Stimulated activated CD4-positive, alpha-beta T cell treated with anti-CD3 and anti-CD28 coated beads, Interleukin-2, amount 100 ng/mL, for 24 hours (primary cell): ENCODE results near the gene PES1.
"Not testable (repeated sequence)": the region's sequence is repeated elsewhere in the genome, so short reads cannot be mapped to it uniquely, and the experiment has no call there.

Experiments used
- DNase-seq, 2 donors: peaks; one replicate each; pipeline ENCODE4 v3.0.0-alpha.2; 2020

The PES1 gene

DNA sequence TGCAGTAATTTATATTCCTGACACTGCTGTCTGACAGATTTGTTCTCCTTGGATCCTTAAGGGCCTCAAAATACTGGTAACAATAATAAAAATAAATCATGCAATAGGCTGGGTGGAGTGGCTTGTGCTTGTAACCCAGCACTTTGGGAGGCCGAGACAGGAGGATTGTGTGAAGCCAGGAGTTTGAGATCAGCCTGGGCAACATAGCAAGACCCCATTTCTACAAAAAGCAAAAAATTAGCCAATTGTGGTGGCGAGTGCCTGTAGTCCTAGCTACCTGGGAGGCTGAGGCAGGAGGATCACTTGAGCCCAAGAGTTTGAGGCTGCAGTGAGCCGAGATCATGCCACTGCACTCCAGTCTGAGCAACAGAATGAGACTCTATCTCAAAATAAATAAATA is 39.9 kb downstream of the PES1 start:
- DNase-seq = not testable (repeated sequence)

DNA sequence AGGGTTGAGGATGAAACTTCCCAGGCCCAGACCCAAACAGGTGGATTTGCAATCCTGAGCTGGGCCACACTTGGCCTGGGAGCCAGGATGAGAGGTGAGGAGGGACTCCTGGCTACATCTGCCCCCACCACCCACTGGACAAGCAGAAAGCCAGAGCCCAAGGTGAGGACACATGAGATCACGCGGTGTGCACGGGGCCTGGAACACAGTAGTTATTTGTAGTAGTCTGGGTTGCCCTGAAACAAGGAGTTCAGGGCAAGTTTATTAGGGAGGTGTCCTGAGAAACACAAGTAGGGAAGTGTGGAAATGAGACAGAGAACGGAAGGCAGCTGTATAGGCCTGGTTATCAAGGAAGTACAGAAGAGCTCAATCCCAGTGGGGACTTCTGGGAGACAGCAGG is 44.5 kb downstream of the PES1 start:
- no peak for DNase-seq

DNA sequence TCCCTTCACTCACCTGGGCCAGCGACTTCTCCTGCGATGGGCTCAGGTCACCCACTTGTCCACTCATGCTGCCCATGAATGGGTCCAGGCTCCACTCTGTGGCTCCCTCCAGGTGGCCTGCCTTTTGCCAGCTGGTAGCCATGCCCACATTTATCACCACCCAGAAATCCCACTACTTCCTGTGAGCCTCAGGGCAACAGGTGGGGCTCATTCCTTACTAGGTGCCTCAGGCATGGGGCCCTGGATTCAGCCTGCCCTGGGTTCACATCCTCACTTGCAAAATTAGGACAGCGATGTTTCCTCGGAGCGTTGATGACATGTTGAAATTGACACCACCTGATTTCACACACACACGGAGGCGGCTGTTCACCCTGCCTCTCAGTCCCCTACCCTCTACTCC is 45.1 kb downstream of the PES1 start, which contains the start of gene SEC14L6:
TSS of gene SEC14L6 (minus strand) at position 126 of the 400 bp plus-strand sequence. CDS start at position 67, 59 bp downstream.
- DNase-seq = no peak

DNA sequence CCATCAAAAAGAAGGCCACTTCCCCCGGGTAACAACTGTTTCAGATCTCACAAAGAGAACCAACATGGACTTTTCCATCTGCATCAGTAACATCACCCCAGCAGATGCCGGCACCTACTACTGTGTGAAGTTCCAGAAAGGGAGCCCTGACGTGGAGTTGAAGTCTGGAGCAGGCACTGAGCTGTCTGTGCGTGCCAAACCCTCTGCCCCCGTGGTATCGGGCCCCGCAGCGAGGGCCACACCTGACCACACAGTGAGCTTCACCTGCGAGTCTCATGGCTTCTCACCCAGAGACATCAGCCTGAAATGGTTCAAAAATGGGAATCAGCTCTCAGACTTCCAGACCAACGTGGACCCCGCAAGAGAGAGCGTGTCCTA is 48.9 kb downstream of the PES1 start:
- DNase-seq = no peak

DNA sequence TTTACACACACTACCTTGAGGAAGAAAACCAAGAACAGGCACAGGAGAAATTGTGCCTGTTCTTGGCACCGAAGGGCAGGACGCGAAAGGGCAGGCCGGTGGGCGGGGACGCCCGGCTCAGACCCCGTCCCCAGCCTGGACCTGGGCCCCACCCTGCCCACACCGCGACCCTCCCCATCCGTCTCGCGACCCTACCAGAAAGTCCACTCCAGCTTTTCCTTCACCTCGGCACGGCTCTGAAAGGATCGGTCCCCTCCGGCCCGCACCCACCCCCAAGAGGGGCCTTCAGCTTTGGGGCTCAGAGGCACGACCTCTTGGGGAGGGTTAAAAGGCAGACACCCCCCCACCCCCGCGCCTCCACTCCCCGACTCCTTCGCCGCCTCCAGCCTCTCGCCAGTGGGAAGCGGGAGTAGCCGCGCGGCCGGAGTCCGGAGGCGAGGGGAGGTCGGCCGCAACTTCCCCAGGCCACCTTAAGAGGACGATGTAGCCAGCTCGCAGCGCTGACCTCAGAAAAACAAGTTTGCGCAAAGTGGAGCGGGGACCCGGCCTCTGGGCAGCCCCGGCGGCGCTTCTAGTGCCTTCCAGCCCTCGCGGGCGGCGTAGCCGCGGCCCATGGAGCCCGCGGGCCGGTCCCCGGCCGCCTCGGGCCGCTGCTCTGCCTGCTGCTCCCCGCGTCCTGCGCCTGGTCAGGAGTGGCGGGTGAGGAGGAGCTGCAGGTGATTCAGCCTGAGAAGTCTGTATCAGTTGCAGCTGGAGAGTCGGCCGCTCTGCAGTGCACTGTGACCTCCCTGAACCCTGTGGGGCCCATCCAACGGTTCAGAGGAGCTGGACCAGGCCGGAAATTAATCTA is 49.5 kb downstream of the PES1 start:
- peak in 1 of 2 donors; percentile 4 for DNase-seq

DNA sequence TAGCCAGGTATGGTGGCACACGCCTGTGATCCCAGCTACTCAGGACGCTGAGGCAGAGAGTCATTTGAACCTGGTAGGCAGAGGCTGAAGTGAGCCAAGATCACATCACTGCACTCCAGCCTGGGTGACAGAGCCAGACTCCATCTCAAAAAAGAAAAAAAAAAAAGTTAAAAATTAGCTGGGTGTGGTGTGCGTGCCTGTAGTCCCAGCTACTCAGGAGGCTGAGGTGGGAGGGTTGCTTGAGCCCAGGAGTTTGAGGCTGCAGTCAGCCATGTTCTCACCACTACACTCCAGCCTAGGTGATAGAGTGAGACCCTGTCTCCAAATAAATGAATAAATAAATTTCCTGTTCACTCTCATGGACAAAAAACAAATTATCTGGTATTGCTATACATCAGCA is 50.2 kb downstream of the PES1 start:
- not testable (repeated sequence) for DNase-seq

DNA sequence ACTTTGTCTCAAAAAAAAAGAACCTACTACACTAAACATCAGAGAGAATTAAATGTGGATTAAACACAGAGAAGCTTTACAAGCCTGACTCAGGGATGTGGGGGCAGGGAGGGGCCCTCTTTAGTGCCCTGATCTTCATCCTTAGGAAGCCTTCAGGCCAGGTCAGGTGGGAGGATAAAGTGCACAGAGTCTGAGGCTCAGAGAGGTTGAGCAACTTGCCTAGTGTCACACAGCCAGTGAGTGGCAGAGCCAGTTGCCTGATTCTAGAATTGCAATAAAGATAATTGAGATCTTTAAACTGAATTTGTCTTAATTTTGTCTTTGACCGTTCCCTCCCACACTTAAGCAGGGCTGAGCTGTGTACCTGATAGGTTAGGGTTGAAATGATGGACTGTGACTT is 52.3 kb downstream of the PES1 start:
- no peak for DNase-seq

DNA sequence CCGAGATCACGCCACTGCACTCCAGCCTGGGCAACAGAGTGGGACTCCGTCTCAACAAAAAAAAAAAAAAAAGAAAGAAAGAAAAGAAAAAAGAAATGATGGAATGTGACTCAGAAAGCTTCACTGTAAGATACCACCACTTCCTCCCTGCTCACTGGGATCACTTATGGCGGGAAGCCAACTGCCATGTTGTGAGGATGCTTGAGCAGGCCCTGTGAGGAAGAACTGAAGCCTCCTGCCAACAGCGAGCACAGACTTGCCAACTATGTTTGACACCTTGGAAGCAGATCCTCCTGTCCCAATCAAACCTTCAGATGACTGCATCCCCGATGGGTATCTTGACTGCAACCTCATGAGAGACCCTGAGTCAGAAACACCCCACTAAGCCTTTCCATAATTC is 53.4 kb downstream of the PES1 start:
- no peak for DNase-seq

DNA sequence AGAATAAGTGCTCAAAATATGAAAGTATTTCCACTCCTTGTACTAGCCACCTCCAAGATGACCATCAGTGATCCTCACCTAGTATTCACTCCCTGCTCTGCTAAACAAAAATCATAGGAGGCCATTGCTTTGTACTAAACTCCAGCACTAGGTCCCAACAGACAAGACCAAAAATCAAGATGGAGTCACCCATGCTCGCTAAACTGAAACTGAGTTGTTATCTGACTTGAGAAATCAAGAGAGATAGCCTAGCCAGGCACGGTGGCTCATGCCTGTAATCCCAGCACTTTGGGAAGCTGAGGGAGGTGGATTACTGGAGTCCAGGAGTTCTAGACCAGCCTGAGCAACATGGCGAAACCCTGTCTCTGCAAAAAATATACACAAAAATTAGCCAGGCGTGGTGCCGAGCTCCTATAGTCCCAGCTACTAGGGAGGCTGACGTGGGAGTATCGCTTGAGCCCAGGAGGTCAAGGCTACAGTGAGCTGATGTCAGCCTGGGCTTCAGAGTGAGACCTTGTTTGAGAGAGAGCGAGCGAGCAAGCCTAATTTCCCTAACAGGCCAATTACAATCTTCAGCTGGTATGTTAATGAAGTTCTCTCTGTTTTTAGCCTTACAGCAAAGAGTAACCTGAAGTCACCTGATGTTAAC is 54.5 kb downstream of the PES1 start:
- DNase-seq = no peak

DNA sequence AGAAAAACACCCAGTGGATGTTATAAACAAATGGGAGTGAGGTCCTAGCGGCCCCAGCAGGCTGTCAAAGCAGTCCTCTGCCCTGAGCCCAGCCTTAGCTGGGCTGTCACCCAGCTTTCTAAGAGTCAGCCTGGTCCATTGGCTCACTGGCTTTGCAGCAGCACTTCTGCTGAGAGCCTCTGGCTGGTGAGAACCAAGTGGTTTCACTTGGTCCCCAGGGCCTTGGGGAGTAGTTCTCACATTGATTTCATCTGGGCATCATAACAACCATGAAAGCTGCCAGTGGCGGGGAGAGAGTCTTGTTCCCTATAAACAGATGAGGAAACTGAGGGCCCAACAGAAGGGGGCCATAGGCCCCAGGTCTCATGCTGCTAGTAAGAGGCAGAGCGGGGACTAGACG is 56.5 kb downstream of the PES1 start:
- DNase-seq = no peak

DNA sequence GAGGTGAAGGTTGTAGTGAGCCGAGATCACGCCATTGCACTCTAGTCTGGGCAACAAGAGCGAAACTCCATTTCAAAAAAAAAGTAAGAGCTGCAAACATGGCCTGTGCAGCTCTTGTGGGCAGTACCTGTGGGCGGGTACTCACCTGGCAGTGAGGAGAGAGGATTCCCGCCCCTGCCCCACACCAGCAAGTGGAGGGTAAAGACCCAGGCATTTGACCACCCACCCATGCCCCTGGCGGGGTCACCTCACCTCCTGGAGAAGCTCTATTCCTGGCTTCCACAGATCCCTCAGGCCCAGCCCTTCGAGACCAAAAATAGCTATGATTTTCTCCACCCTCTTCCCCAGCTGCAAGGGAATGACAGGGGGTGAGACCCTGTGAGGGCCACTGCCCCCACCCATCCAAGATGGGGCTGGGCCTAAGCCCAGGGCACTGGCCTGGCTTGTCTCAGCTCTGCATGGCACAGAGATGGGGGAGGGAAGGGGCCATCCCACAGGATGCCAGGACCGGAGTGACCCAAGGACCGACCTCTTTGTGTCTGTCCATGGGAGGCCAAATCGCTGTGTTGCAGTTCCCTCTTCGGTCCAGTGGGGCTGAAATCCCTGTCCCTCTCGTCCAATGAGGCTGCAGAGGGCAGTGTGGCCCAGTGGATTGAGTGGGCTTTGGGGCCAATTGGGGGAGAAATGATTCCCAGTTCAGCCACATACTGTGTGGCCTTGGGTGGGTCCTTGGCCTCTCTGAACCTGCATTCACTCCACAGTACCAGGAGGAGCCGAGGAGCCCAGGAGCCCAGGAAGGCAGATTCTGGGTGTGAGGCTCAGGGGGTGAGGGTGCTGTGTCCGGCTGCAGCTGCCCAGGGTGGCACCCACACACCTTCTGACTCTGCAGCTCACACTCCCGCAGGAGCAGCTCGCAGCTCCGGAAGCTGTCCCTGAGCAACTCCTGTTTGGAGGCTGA is 59.8 kb downstream of the PES1 start:
- DNase-seq = no peak

DNA sequence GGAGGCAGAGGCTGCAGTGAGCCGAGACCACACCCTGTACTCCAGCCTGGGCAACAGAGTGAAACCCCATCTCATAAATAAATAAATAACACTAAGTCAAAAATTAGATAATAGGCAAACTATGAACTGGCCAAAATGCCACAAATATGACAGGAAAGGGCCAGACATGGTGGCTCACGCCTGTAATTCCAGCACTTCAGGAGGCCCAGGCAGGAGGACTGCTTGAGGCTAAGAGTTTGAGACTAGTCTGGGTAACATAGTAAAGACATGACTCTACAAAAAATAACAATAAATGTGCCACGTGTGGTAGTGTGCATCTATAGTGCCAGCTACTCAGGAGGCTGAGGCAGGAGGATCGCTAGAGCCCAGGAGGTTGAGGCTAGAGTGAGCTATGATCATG is 65.1 kb downstream of the PES1 start:
- DNase-seq = no peak
